Endothelial cell of umbilical vein (primary cell): ENCODE measurements around the gene PTPRT. TPM values are rescaled to one million over a fixed set of nuclear protein-coding genes. Genes with fewer than 3 reads are reported as not detected.

Experiments used
- BruUV-seq: library from RNA; stranded (reverse); fragments of 400-500 nt; replicated peaks from 2 replicates; lab custom pipeline; 2021; lab: Mats Ljungman, UMichigan
- CTCF ChIA-PET: fragments of 300-600, 350-600 bp; sonication (Branson Sonifier 250); formaldehyde crosslinking; loops from one replicate; lab custom pipeline; 2021; ENCODE audit warnings: antibody characterized with exemption, inconsistent platforms; lab: Charles Lee
- POLR2A ChIA-PET: fragments of 300-600, 350-600 bp; sonication (Branson Sonifier 250); formaldehyde crosslinking; loops from one replicate; lab custom pipeline; 2021; ENCODE audit warnings: antibody characterized with exemption, inconsistent platforms; lab: Charles Lee
- DNase-seq: peaks from one replicate; pipeline ENCODE4 v3.0.0-alpha.2; 2011; ENCODE audit warnings: low read depth, low spot score
- FAIRE-seq: peaks from 2 replicates; lab custom pipeline; 2011; peaks lifted over from hg19 to GRCh38; lab: Jason Lieb, UNC
- H2AFZ ChIP-seq: 2 replicates; pipeline ENCODE4 v1.6.0; 2012; ENCODE audit warnings: low read depth, low read length, control low read depth, inconsistent platforms
- H3K27ac ChIP-seq: 2 replicates; pipeline ENCODE4 v1.5.1; 2011; ENCODE audit warnings: low read depth, mild to moderate bottlenecking, control low read depth, low read length, moderate library complexity; ENCODE audit not compliant: insufficient read depth
- H3K27me3 ChIP-seq, 2 experiments: 2 replicates each; pipeline versions ENCODE4 v1.6.0 to v1.6.1; 2011; ENCODE audit warnings: low read length in 2 of 2, mixed read lengths in 1 of 2; ENCODE audit not compliant: control insufficient read depth in 2 of 2, insufficient read depth in 2 of 2
- H3K36me3 ChIP-seq, 2 experiments: 2 replicates in 1 of 2; 3 replicates in 1 of 2; pipeline ENCODE4 v1.5.1; 2011; ENCODE audit warnings: low read length in 2 of 2, mild to moderate bottlenecking in 1 of 2, moderate library complexity in 1 of 2; ENCODE audit not compliant: control insufficient read depth in 2 of 2, insufficient read depth in 2 of 2; ENCODE audit errors: extremely low read depth in 1 of 2
- H3K4me1 ChIP-seq: 3 replicates; pipeline ENCODE4 v1.5.1; 2011; ENCODE audit warnings: mild to moderate bottlenecking, low read length; ENCODE audit not compliant: control insufficient read depth, insufficient read depth; ENCODE audit errors: extremely low read depth
- H3K4me2 ChIP-seq: 2 replicates; pipeline ENCODE4 v1.6.1; 2011; ENCODE audit warnings: low read length, control low read depth, mixed read lengths; ENCODE audit not compliant: insufficient read depth
- H3K4me3 ChIP-seq, 3 experiments: fragments of 200-600 bp in 1 of 3; sonication (generic), shearing (Covaris generic) in 1 of 3; replicated peaks in 1 of 3; 2 replicates each; pipeline ENCODE4 v1.5.1; 2011 to 2016; ENCODE audit warnings: control low read depth in 3 of 3, low read length in 3 of 3, mild to moderate bottlenecking in 2 of 3, inconsistent platforms in 1 of 3, low read depth in 1 of 3, moderate library complexity in 1 of 3; ENCODE audit not compliant: insufficient read depth in 1 of 3
- H3K79me2 ChIP-seq: 2 replicates; pipeline ENCODE4 v1.6.0; 2012; ENCODE audit warnings: low read length, inconsistent platforms; ENCODE audit not compliant: control insufficient read depth, insufficient read depth
- H3K9ac ChIP-seq: replicated peaks from 2 replicates; pipeline ENCODE3; 2011; ENCODE audit warnings: low read length, control low read depth; ENCODE audit not compliant: insufficient read depth; ENCODE audit errors: extremely low read depth
- H3K9me1 ChIP-seq: replicated peaks from 3 replicates; pipeline ENCODE4 v1.6.0; 2011; ENCODE audit warnings: mild to moderate bottlenecking, low read length; ENCODE audit not compliant: control insufficient read depth, insufficient read depth; ENCODE audit errors: extremely low read depth
- H3K9me3 ChIP-seq: replicated peaks from 2 replicates; pipeline ENCODE4 v1.5.1; 2012; ENCODE audit warnings: low read length, inconsistent platforms; ENCODE audit not compliant: control insufficient read depth, insufficient read depth
- H4K20me1 ChIP-seq: replicated peaks from 2 replicates; pipeline ENCODE3; 2011; ENCODE audit warnings: mild to moderate bottlenecking, low read length; ENCODE audit not compliant: control insufficient read depth, insufficient read depth; ENCODE audit errors: extremely low read depth
- CTCF ChIP-seq, 2 donors: IDR thresholded peaks; 1 replicate in 1 of 2; 2 replicates in 1 of 2; pipeline ENCODE4 v1.5.1; 2011; ENCODE audit warnings: low read length in 2 of 2, mild to moderate bottlenecking in 2 of 2, moderate library complexity in 2 of 2, control low read depth in 1 of 2, inconsistent platforms in 1 of 2, low read depth in 1 of 2; ENCODE audit not compliant: insufficient read depth in 1 of 2; ENCODE audit errors: extremely low read depth in 1 of 2
- EZH2 ChIP-seq: IDR thresholded peaks from 2 replicates; pipeline ENCODE4 v1.6.1; 2012; ENCODE audit warnings: borderline replicate concordance, low read depth, mild to moderate bottlenecking, moderate library complexity, low read length, inconsistent platforms; ENCODE audit not compliant: severe bottlenecking
- FOS ChIP-seq: IDR thresholded peaks from 2 replicates; pipeline ENCODE4 v1.6.1; 2011; ENCODE audit warnings: mild to moderate bottlenecking, low read length, moderate library complexity, borderline replicate concordance; ENCODE audit not compliant: insufficient read depth
- GATA2 ChIP-seq: IDR thresholded peaks from 2 replicates; pipeline ENCODE4 v1.7.0; 2011; ENCODE audit warnings: low read depth, mild to moderate bottlenecking, moderate library complexity, mixed read lengths, low read length; ENCODE audit not compliant: insufficient read length, insufficient read depth
- JUN ChIP-seq: IDR thresholded peaks from 2 replicates; pipeline ENCODE4 v1.6.1; 2011; ENCODE audit warnings: borderline replicate concordance, low read depth; ENCODE audit not compliant: insufficient read length, insufficient read depth
- MAX ChIP-seq: IDR thresholded peaks from 2 replicates; pipeline ENCODE4 v1.6.1; 2011; ENCODE audit not compliant: insufficient read depth, insufficient read length
- MYC ChIP-seq: IDR thresholded peaks from one replicate; pipeline ENCODE4 v1.6.1; 2011; ENCODE audit warnings: mild to moderate bottlenecking, low read depth, low read length
- POLR2A ChIP-seq: IDR thresholded peaks from 2 replicates; pipeline ENCODE4 v1.6.1; 2012; ENCODE audit warnings: low read depth, mild to moderate bottlenecking, control low read depth, low read length
- POLR2AphosphoS5 ChIP-seq: IDR thresholded peaks from 2 replicates; pipeline ENCODE4 v1.6.1; 2012; ENCODE audit warnings: low read depth, mild to moderate bottlenecking, control low read depth, low read length, moderate library complexity; ENCODE audit not compliant: insufficient read depth
- dilution Hi-C: fragments of 300-500 bp; cut with MboI; formaldehyde crosslinking; loops from one replicate; pipeline ENCODE4 v1.15.0; 2019; ENCODE audit warnings: low sequenced_read_pairs; ENCODE audit not compliant: extremely low pct_ligation_motif_present
- intact Hi-C: fragments of 100-400 bp; cut with micrococcal nuclease; formaldehyde crosslinking; loops from one replicate; pipeline ENCODE4 v1.10.0; 2022
- polyA plus RNA-seq, 4 experiments: library from polyadenylated mRNA; depleted of rRNA in 3 of 4; stranded (reverse) in 3 of 4; unstranded in 1 of 4; fragments of >200 nt; gene quantifications; 2 replicates each; pipeline versions ENCODE4 v1.2.1 to v1.2.3, GENCODE V29; 2011 to 2012; ENCODE audit warnings: missing spikeins in 1 of 4
- total RNA-seq: library from RNA; stranded (reverse); gene quantifications from 2 replicates; pipeline ENCODE4 v1.2.3, GENCODE V29; 2021

Gene PTPRT
- total and polyA plus RNA-seq, 2 donors (not counting 3 experiments of a cell fraction or from before 2014, with no cell fraction given): not detected

- no peak for DNase-seq
- intact Hi-C loops: no loop called here
- ChIA-PET POLR2A (no interaction called here), CTCF (no interaction called here)
- BruUV-seq: no TSS peak
- no peak overlapping the region for H2AFZ ChIP-seq
- no peak overlapping the region for H3K4me2 ChIP-seq
- no peaks in the 10 kb centered on the region for H3K9me1 ChIP-seq
- H3K27me3 ChIP-seq: no peaks in the 10 kb centered on the region
- FAIRE-seq: no peak
- H3K4me3 ChIP-seq: no peak overlapping the region
- H3K9me3 ChIP-seq: peaks cover 12% of the 10 kb centered on the region
- no peak overlapping the region for H3K9ac ChIP-seq
- H3K27ac ChIP-seq: no peak overlapping the region
- no peaks in the 10 kb centered on the region for H3K36me3 ChIP-seq
- dilution Hi-C loops: no loop called here
- H3K79me2 ChIP-seq: no peaks in the 10 kb centered on the region
- H4K20me1 ChIP-seq: no peaks in the 10 kb centered on the region
- TF ChIP-seq MYC (no peak), POLR2A (no peak), EZH2 (no peak), GATA2 (no peak), FOS (no peak), POLR2AphosphoS5 (no peak), MAX (no peak), JUN (no peak), CTCF (IDR thresholded peaks at IDR 0.05; ENCODE audit: extremely low read depth in 1 of 2, insufficient read depth in 1 of 2, low read depth in 1 of 2, low read length in 2 of 2) (no peak)
- H3K4me1 ChIP-seq: no peaks in the 10 kb centered on the region
These were observed 202.2 kb downstream of the PTPRT start for GRCh38 chr20:42987376-42988114.
